Parathyroid adenoma (tissue), 2 donors: ENCODE results near the gene PRDM2.

Experiments used
- H2AFZ ChIP-seq: fragments of 300-600 bp; sonication (generic); one replicate; pipeline ENCODE4 v1.7.0; 2017; ENCODE audit warnings: antibody characterized with exemption, mild to moderate bottlenecking
- H3K27ac ChIP-seq: fragments of 300-600 bp; sonication (generic); one replicate; pipeline ENCODE4 v1.7.0; 2017
- H3K27me3 ChIP-seq: fragments of 300-600 bp; sonication (generic); one replicate; pipeline ENCODE4 v1.7.0; 2017; ENCODE audit warnings: low read length; ENCODE audit not compliant: control insufficient read depth, insufficient read depth
- H3K36me3 ChIP-seq: fragments of 300-600 bp; sonication (generic); one replicate; pipeline ENCODE4 v1.7.0; 2017; ENCODE audit warnings: low read length; ENCODE audit not compliant: control insufficient read depth, insufficient read depth
- H3K4me1 ChIP-seq: fragments of 300-600 bp; sonication (generic); one replicate; pipeline ENCODE4 v1.7.0; 2017; ENCODE audit warnings: control low read depth
- H3K4me2 ChIP-seq: fragments of 300-600 bp; sonication (generic); one replicate; pipeline ENCODE4 v1.7.0; 2017; ENCODE audit warnings: low read length
- H3K4me3 ChIP-seq: fragments of 300-600 bp; sonication (generic); one replicate; pipeline ENCODE4 v1.7.0; 2017; ENCODE audit warnings: low read depth, low read length
- H3K79me2 ChIP-seq: fragments of 300-600 bp; sonication (generic); one replicate; pipeline ENCODE4 v1.7.0; 2017; ENCODE audit warnings: control low read depth
- H3K9ac ChIP-seq: fragments of 300-600 bp; sonication (generic); one replicate; pipeline ENCODE4 v1.7.0; 2017; ENCODE audit warnings: mild to moderate bottlenecking
- H3K9me3 ChIP-seq: fragments of 300-600 bp; sonication (generic); one replicate; pipeline ENCODE4 v1.7.0; 2017; ENCODE audit warnings: low read length; ENCODE audit not compliant: control insufficient read depth
- TF ChIP-seq, protein P1 (sequence below): fragments of 300-600 bp; sonication (generic); IDR thresholded peaks from one replicate; pipeline ENCODE4 v1.7.0; 2017; ENCODE audit warnings: antibody characterized with exemption, mild to moderate bottlenecking
- donor health status: primary hyperparathyroidism.

Gene PRDM2

GRCh38 chr1:13783551-13783950, 83.6 kb downstream of the PRDM2 start:
- TF ChIP-seq, protein P1, sequence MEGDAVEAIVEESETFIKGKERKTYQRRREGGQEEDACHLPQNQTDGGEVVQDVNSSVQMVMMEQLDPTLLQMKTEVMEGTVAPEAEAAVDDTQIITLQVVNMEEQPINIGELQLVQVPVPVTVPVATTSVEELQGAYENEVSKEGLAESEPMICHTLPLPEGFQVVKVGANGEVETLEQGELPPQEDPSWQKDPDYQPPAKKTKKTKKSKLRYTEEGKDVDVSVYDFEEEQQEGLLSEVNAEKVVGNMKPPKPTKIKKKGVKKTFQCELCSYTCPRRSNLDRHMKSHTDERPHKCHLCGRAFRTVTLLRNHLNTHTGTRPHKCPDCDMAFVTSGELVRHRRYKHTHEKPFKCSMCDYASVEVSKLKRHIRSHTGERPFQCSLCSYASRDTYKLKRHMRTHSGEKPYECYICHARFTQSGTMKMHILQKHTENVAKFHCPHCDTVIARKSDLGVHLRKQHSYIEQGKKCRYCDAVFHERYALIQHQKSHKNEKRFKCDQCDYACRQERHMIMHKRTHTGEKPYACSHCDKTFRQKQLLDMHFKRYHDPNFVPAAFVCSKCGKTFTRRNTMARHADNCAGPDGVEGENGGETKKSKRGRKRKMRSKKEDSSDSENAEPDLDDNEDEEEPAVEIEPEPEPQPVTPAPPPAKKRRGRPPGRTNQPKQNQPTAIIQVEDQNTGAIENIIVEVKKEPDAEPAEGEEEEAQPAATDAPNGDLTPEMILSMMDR: no peak
- H2AFZ ChIP-seq: no peak overlapping the region
- no peak overlapping the region for H3K9ac ChIP-seq
- H3K9me3 ChIP-seq: no peaks in the 10 kb centered on the region
- H3K27ac ChIP-seq: no peak overlapping the region
- no peaks in the 10 kb centered on the region for H3K27me3 ChIP-seq
- no peak overlapping the region for H3K4me2 ChIP-seq
- no peak overlapping the region for H3K4me3 ChIP-seq
- H3K79me2 ChIP-seq: peaks cover 2% of the 10 kb centered on the region
- H3K4me1 ChIP-seq: no peaks in the 10 kb centered on the region
- no peaks in the 10 kb centered on the region for H3K36me3 ChIP-seq

GRCh38 chr1:13784971-13785370, 85.0 kb downstream of the PRDM2 start:
- Histone ChIP-seq H3K79me2 (peaks cover 2% of the 10 kb centered on the region), H3K4me1 (no peaks in the 10 kb centered on the region), H3K27ac (no peak overlapping the region), H2AFZ (no peak overlapping the region), H3K4me3 (no peak overlapping the region), H3K9me3 (no peaks in the 10 kb centered on the region), H3K9ac (no peak overlapping the region), H3K36me3 (no peaks in the 10 kb centered on the region), H3K4me2 (no peak overlapping the region), H3K27me3 (no peaks in the 10 kb centered on the region)
- TF ChIP-seq, protein P1: no peak

DNA sequence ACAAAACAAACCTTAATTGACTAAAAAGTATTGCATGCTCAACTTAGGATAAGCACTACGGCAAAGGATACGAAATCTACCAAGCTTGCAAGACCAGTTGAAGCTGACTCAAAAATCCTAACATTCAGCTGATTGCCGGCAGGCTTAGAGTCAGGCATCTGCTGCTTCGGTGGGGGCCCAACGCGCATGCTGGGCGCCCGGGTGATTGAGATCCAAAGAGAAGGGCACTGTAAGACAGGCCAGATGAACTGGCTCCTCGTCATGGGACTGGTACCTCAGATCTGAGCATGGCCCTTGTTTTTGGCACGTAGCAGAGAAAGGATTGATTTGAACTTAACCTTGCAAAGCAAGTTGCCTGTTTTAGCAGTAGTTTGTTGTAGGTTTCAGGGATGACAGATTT, 86.6 kb downstream of the PRDM2 start:
- Histone ChIP-seq H3K27me3 (no peaks in the 10 kb centered on the region), H3K4me3 (no peak overlapping the region), H3K27ac (no peak overlapping the region), H3K36me3 (no peaks in the 10 kb centered on the region), H3K9me3 (no peaks in the 10 kb centered on the region), H3K4me1 (no peaks in the 10 kb centered on the region), H3K9ac (no peak overlapping the region), H3K4me2 (no peak overlapping the region), H3K79me2 (peaks cover 1% of the 10 kb centered on the region), H2AFZ (no peak overlapping the region)
- TF ChIP-seq, protein P1: no peak

DNA sequence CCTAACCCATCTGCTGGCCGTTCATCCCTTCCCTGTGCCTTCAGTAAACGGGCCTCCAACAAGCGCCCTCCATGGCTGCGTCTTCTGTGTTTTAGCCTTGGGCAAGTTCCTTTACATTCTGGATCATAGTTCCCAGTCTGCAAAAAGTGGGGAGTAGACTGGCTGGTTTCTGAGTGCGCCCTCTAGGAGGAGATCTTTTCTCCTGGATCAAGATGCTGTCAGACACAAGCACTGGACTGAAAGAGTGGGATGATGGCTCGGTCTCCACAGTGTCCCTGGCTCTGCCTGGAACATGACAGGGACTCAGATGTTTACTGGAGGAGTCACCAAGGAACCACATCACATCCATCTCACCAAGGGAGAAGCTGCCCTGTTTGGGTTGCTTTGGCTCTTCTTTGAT, 88.8 kb downstream of the PRDM2 start:
- Histone ChIP-seq H3K27me3 (no peaks in the 10 kb centered on the region), H3K9me3 (no peaks in the 10 kb centered on the region), H3K36me3 (no peaks in the 10 kb centered on the region), H3K9ac (no peak overlapping the region), H3K4me1 (no peaks in the 10 kb centered on the region), H3K4me2 (no peak overlapping the region), H3K79me2 (no peaks in the 10 kb centered on the region), H3K27ac (no peak overlapping the region), H3K4me3 (no peak overlapping the region), H2AFZ (no peak overlapping the region)
- TF ChIP-seq, protein P1: no peak

- Histone ChIP-seq H3K9me3 (no peaks in the 10 kb centered on the region), H3K4me2 (no peak overlapping the region), H3K27me3 (no peaks in the 10 kb centered on the region), H2AFZ (no peak overlapping the region), H3K4me3 (no peak overlapping the region), H3K79me2 (no peaks in the 10 kb centered on the region), H3K4me1 (no peaks in the 10 kb centered on the region), H3K27ac (no peak overlapping the region), H3K9ac (no peak overlapping the region), H3K36me3 (no peaks in the 10 kb centered on the region)
- TF ChIP-seq, protein P1: no peak
Measured at GRCh38 chr1:13790290-13791030, 90.5 kb downstream of the PRDM2 start.
